ENCODE results near the gene TAMM41. TPM values are rescaled to one million over a fixed set of nuclear protein-coding genes. Genes with fewer than 3 reads are reported as not detected.

The TAMM41 gene
- total and polyA plus RNA-seq, 2 donors (not counting 1 experiment from before 2014, with no cell fraction given), result 36.1 to 52.3 TPM

DNA sequence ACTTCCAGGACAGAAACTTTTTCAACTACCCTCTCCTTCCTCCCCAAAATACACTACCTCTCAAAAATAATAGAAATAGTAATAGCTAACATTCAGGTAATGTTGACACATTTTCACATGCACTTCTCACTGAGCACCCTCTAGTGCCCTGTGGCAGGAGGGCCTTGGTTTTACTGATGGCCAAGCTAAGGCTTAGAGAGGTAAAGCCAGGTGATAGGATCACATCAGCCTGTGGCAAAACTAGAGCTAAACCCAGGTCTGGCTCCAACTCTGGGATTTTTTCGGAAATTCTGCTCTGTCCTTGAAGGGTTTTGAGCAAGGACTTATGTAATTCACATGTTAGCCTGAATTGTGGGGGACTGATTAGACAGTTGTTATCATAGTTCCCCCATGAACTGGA lies 922 bp upstream of the TAMM41 start:
- peaks cover 39% of the 10 kb centered on the region for H3K4me1 Mint-ChIP-seq
- H3K27me3 ChIP-seq (replicated peaks in 1 of 4; ENCODE audit: control extremely low read depth in 1 of 4, control insufficient read depth in 3 of 4, insufficient read depth in 4 of 4, low read length in 3 of 4), result peaks cover 0 to 5% (median 2%) of the 10 kb centered on the region in 4 experiments
- H3K9me3 ChIP-seq (ENCODE audit: control extremely low read depth in 1 of 3, control insufficient read depth in 2 of 3, insufficient read depth in 1 of 3, low read length in 2 of 3), result no peaks in the 10 kb centered on the region
- H3K4me1 ChIP-seq (ENCODE audit: control insufficient read depth in 2 of 2, insufficient read depth in 2 of 2, low read length in 2 of 2), result peaks cover 22 to 27% of the 10 kb centered on the region in 2 donors
- no peaks in the 10 kb centered on the region for H4K20me1 ChIP-seq (ENCODE audit: control insufficient read depth, insufficient read depth, low read length, poor library complexity, severe bottlenecking)
- H3K36me3 ChIP-seq (replicated peaks in 1 of 2; ENCODE audit: control extremely low read depth in 1 of 2, control insufficient read depth in 1 of 2, extremely low read depth in 1 of 2, insufficient read depth in 2 of 2, low read length in 1 of 2), result peaks cover 0 to 12% of the 10 kb centered on the region in 2 experiments
- H3K4me3 Mint-ChIP-seq, result peak overlapping the region; percentile 99
- TF ChIP-seq, protein P1, sequence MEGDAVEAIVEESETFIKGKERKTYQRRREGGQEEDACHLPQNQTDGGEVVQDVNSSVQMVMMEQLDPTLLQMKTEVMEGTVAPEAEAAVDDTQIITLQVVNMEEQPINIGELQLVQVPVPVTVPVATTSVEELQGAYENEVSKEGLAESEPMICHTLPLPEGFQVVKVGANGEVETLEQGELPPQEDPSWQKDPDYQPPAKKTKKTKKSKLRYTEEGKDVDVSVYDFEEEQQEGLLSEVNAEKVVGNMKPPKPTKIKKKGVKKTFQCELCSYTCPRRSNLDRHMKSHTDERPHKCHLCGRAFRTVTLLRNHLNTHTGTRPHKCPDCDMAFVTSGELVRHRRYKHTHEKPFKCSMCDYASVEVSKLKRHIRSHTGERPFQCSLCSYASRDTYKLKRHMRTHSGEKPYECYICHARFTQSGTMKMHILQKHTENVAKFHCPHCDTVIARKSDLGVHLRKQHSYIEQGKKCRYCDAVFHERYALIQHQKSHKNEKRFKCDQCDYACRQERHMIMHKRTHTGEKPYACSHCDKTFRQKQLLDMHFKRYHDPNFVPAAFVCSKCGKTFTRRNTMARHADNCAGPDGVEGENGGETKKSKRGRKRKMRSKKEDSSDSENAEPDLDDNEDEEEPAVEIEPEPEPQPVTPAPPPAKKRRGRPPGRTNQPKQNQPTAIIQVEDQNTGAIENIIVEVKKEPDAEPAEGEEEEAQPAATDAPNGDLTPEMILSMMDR (IDR thresholded peaks at IDR 0.05), result no peak
- no peak for TF ChIP-seq EZH2 (IDR thresholded peaks at IDR 0.05; ENCODE audit: borderline replicate concordance, insufficient read depth, low read depth, low read length, poor library complexity, severe bottlenecking)
- 100% methylated on average over 1 of the region's 1 CpG for WGBS (ENCODE audit: insufficient coverage)
- DNase-seq, result peak; percentile 26
- peak overlapping the region in 1 of 5 experiments; percentile 82 for H3K4me3 ChIP-seq (ENCODE audit: control extremely low read depth in 1 of 5, extremely low read depth in 1 of 5, insufficient read depth in 1 of 5, low read depth in 2 of 5, low read length in 4 of 5)
- ChIA-PET CTCF (interaction anchor here (0.7 to 2.0 kb wide), 3 partner anchors 12 to 632 kb away, joined by 3 to 7 read pairs (median 4); no protein-coding TSS in a partner anchor), POLR2A (interaction anchor here (1.4 kb wide), 1 partner anchor 77 kb away, joined by 3 read pairs; no protein-coding TSS in a partner anchor)
- intact Hi-C loops (cut with micrococcal nuclease), result loop anchor here (1.0 to 5.0 kb wide), 3 partner anchors 130 to 710 kb away; partner anchors contain the start of genes ATG7 and MKRN2
- peak overlapping the region; percentile 78 for H3K27ac Mint-ChIP-seq
- peak overlapping the region; percentile 88 for H3K4me2 ChIP-seq (replicated peaks; ENCODE audit: low read depth, low read length, poor library complexity, severe bottlenecking)
- H3K9ac ChIP-seq (ENCODE audit: low read length), result peak overlapping the region; percentile 88
- peaks cover 10% of the 10 kb centered on the region for H3K27me3 Mint-ChIP-seq
- H3K9me3 Mint-ChIP-seq (ENCODE audit: insufficient read depth), result no peaks in the 10 kb centered on the region
- peak overlapping the region; percentile 96 for H2AFZ ChIP-seq (ENCODE audit: insufficient read depth, low read depth, low read length, poor library complexity, severe bottlenecking)
- peak overlapping the region; percentile 50 to 82 for H3K27ac ChIP-seq (ENCODE audit: low read length in 2 of 2)
- H3K79me2 ChIP-seq (ENCODE audit: control insufficient read depth, insufficient read depth, low read length), result peaks cover 36% of the 10 kb centered on the region
- no peak for ATAC-seq (ENCODE audit: low read depth)

DNA sequence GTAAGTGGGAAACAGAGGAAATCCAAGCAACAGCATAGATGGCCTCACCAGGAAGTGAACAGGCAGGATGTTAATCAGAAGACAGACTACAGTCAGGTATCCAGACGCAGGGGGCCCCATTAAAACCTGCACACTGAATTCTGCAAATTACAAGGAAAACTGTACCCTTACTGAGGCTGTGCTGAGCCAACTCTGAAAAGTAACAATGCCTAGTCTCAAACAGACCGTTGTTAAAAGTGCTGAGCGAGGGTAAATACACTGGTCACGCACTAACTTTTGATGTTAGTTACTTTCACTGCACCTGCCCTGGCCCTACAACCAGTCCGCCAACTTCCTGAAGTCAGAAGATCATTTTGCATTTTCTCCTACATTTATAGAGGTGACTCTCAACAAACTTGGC lies 1.0 kb downstream of the TAMM41 start:
- no peaks in the 10 kb centered on the region for H3K9me3 ChIP-seq (ENCODE audit: control extremely low read depth in 1 of 3, control insufficient read depth in 2 of 3, insufficient read depth in 1 of 3, low read length in 2 of 3)
- no peak for TF ChIP-seq EZH2 (IDR thresholded peaks at IDR 0.05; ENCODE audit: borderline replicate concordance, insufficient read depth, low read depth, low read length, poor library complexity, severe bottlenecking)
- TF ChIP-seq, protein P1 (IDR thresholded peaks at IDR 0.05), result no peak
- peaks cover 22 to 27% of the 10 kb centered on the region in 2 donors for H3K4me1 ChIP-seq (ENCODE audit: control insufficient read depth in 2 of 2, insufficient read depth in 2 of 2, low read length in 2 of 2)
- Mint-ChIP-seq H3K4me1 (peaks cover 39% of the 10 kb centered on the region), H3K27ac (peak overlapping the region; percentile 96), H3K4me3 (peak overlapping the region; percentile 99), H3K9me3 (ENCODE audit: insufficient read depth) (no peaks in the 10 kb centered on the region), H3K27me3 (no peaks in the 10 kb centered on the region)
- H3K4me3 ChIP-seq (ENCODE audit: control extremely low read depth in 1 of 5, extremely low read depth in 1 of 5, insufficient read depth in 1 of 5, low read depth in 2 of 5, low read length in 4 of 5), result peak overlapping the region; percentile 56 to 96 (median 82)
- peak overlapping the region in 1 of 2 donors; percentile 82 for H3K27ac ChIP-seq (ENCODE audit: low read length in 2 of 2)
- ChIA-PET CTCF (interaction anchor here (1.5 to 2.0 kb wide), 2 partner anchors 10 to 42 kb away, joined by 5 to 7 read pairs; no protein-coding TSS in a partner anchor), POLR2A (no interaction called here)
- peak overlapping the region; percentile 88 for H3K4me2 ChIP-seq (replicated peaks; ENCODE audit: low read depth, low read length, poor library complexity, severe bottlenecking)
- intact Hi-C loops (cut with micrococcal nuclease), result loop anchor here (1.0 to 5.0 kb wide), 3 partner anchors 128 to 712 kb away; partner anchors contain the start of genes MKRN2 and TSEN2
- H2AFZ ChIP-seq (ENCODE audit: insufficient read depth, low read depth, low read length, poor library complexity, severe bottlenecking), result peak overlapping the region; percentile 96
- peaks cover 2 to 28% of the 10 kb centered on the region in 2 experiments for H3K36me3 ChIP-seq (replicated peaks in 1 of 2; ENCODE audit: control extremely low read depth in 1 of 2, control insufficient read depth in 1 of 2, extremely low read depth in 1 of 2, insufficient read depth in 2 of 2, low read length in 1 of 2)
- H4K20me1 ChIP-seq (ENCODE audit: control insufficient read depth, insufficient read depth, low read length, poor library complexity, severe bottlenecking), result peaks cover 8% of the 10 kb centered on the region
- H3K27me3 ChIP-seq (replicated peaks in 1 of 4; ENCODE audit: control extremely low read depth in 1 of 4, control insufficient read depth in 3 of 4, insufficient read depth in 4 of 4, low read length in 3 of 4), result no peaks in the 10 kb centered on the region
- 22% methylated on average over 4 of the region's 5 CpGs for WGBS (ENCODE audit: insufficient coverage)
- peak; percentile 17 for DNase-seq
- ATAC-seq (ENCODE audit: low read depth), result no peak
- H3K9ac ChIP-seq (ENCODE audit: low read length), result peak overlapping the region; percentile 88
- peaks cover 36% of the 10 kb centered on the region for H3K79me2 ChIP-seq (ENCODE audit: control insufficient read depth, insufficient read depth, low read length)

Data from B cell (primary cell).